Measurements from ENCODE around the gene GIMAP4.

DNA sequence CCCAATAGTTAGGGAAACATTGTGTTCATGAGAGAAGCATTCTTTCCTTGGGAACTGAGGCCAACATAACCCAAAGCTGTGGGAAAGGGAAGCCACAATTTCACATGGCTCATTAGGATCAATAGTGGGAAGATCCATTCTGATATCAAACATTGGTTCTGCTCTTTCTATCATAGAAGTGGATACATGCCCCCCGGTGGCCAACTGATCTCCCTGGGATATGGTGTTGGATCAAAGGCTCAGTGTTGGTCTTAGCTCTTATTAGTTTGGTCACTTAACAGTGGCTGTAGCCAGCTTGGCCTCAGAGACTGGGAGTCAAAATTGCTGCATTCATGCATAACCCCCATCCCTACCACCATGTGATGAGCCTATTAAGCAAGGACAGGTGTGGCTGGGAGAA lies 6.7 kb upstream of the GIMAP4 start:
- TF ChIP-seq, protein P1, sequence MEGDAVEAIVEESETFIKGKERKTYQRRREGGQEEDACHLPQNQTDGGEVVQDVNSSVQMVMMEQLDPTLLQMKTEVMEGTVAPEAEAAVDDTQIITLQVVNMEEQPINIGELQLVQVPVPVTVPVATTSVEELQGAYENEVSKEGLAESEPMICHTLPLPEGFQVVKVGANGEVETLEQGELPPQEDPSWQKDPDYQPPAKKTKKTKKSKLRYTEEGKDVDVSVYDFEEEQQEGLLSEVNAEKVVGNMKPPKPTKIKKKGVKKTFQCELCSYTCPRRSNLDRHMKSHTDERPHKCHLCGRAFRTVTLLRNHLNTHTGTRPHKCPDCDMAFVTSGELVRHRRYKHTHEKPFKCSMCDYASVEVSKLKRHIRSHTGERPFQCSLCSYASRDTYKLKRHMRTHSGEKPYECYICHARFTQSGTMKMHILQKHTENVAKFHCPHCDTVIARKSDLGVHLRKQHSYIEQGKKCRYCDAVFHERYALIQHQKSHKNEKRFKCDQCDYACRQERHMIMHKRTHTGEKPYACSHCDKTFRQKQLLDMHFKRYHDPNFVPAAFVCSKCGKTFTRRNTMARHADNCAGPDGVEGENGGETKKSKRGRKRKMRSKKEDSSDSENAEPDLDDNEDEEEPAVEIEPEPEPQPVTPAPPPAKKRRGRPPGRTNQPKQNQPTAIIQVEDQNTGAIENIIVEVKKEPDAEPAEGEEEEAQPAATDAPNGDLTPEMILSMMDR (conservative IDR thresholded peaks at IDR 0.05; ENCODE audit: low read depth, low read length): no peak
- no peak for TF ChIP-seq EZH2 (IDR thresholded peaks at IDR 0.05; ENCODE audit: borderline replicate concordance, low read depth, low read length, poor library complexity, severe bottlenecking)

All from A673 (cell line).